KG1 (cell line): Measurements from ENCODE around the gene UBL4A.

Experiments used
- DNase-seq: peaks from one replicate; lab custom pipeline; 2025; lab: John Stamatoyannopoulos, UW

Gene UBL4A

GRCh38 chrX:154486396-154487207 is at the start of gene UBL4A:
Gene UBL4A, minus strand, starts transcription at chrX:154486615. Its CDS starts 31 bp downstream, at chrX:154486584.
- no peak for DNase-seq

GRCh38 chrX:154535892-154536291 is 49.5 kb upstream of the UBL4A start:
- DNase-seq: no peak

GRCh38 chrX:154534526-154535322 is 48.3 kb upstream of the UBL4A start:
- DNase-seq: peak; percentile 12

- DNase-seq: no peak
Measured at GRCh38 chrX:154532690-154533089, 46.3 kb upstream of the UBL4A start.

GRCh38 chrX:154531626-154532025 is 45.2 kb upstream of the UBL4A start:
- DNase-seq: no peak

- no peak for DNase-seq
Measured at GRCh38 chrX:154530286-154530685, 43.9 kb upstream of the UBL4A start.

GRCh38 chrX:154529206-154529612 is 42.8 kb upstream of the UBL4A start:
- no peak for DNase-seq

GRCh38 chrX:154526901-154527675 is 40.7 kb upstream of the UBL4A start:
- DNase-seq: peak; percentile 8

- no peak for DNase-seq
Measured at GRCh38 chrX:154525606-154526490, 39.4 kb upstream of the UBL4A start.

GRCh38 chrX:154519389-154519788 is 33.0 kb upstream of the UBL4A start:
- DNase-seq: no peak

GRCh38 chrX:154517101-154517781 is 30.8 kb upstream of the UBL4A start:
- DNase-seq: no peak

- no peak for DNase-seq
Measured at GRCh38 chrX:154516656-154517100, 30.3 kb upstream of the UBL4A start.

GRCh38 chrX:154515966-154516655 is 29.7 kb upstream of the UBL4A start, which contains the start of gene FAM3A:
Gene FAM3A, minus strand, starts transcription at chrX:154516232. Its CDS starts 460 bp downstream, at chrX:154515772.
- peak; percentile 40 for DNase-seq

- DNase-seq: peak; percentile 1
Measured at GRCh38 chrX:154515090-154515965, 28.9 kb upstream of the UBL4A start.

- no peak for DNase-seq
Measured at GRCh38 chrX:154513716-154514115, 27.3 kb upstream of the UBL4A start.

- DNase-seq: no peak
Measured at GRCh38 chrX:154512879-154513553, 26.6 kb upstream of the UBL4A start.

GRCh38 chrX:154511761-154512160 is 25.3 kb upstream of the UBL4A start:
- DNase-seq: no peak

GRCh38 chrX:154509455-154509854 is 23.0 kb upstream of the UBL4A start:
- no peak for DNase-seq
